A549 (cell line): ENCODE measurements around the gene NR5A2. TPM values are rescaled to one million over a fixed set of nuclear protein-coding genes. Genes with fewer than 3 reads are reported as not detected.
A peak's percentile ranks its signal among the peaks of the same experiment; 100 is the strongest.

Source experiments
- ATAC-seq, 2 experiments: fragments of 200-7000 bp in 1 of 2; fragments of >200 bp in 1 of 2; cut with Nextera tagmentation in 1 of 2; cut with Tn5 transposase in 1 of 2; 3 replicates each; pipeline versions ENCODE4 v1.8.0 to v1.9.1; 2018 to 2020; ENCODE audit warnings: mild to moderate bottlenecking in 1 of 2, moderate library complexity in 1 of 2
- CTCF ChIA-PET: fragments of 300-600 bp; sonication (Branson Sonifier 250); formaldehyde crosslinking; extraction: SDS; loops from one replicate; lab custom pipeline; 2021; ENCODE audit warnings: antibody characterized with exemption, inconsistent platforms; lab: Yijun Ruan, JAX
- POLR2A ChIA-PET: fragments of 350-600 bp; formaldehyde crosslinking; extraction: SDS; loops from one replicate; lab custom pipeline; 2021; ENCODE audit warnings: antibody characterized with exemption, inconsistent platforms; lab: Yijun Ruan, JAX
- DNase-seq, 2 experiments: peaks; one replicate each; pipeline versions ENCODE4 v3.0.0 to v3.0.0-alpha.2; 2011 to 2016; ENCODE audit warnings: low read depth in 1 of 2, low spot score in 1 of 2
- FAIRE-seq: peaks from 2 replicates; lab custom pipeline; 2011; peaks lifted over from hg19 to GRCh38; lab: Jason Lieb, UNC
- H3K27ac ChIP-seq, 2 experiments: fragments of >200 bp; sonication (Bioruptor Twin); formaldehyde crosslinking; 3 replicates each; pipeline ENCODE4 v1.5.1; 2016 to 2017
- H3K4me1 ChIP-seq: fragments of >200 bp; sonication (Bioruptor Twin); formaldehyde crosslinking; 3 replicates; pipeline ENCODE4 v1.6.1; 2016
- H3K4me2 ChIP-seq: fragments of >200 bp; sonication (Bioruptor Twin); formaldehyde crosslinking; 3 replicates; pipeline ENCODE4 v1.6.1; 2016
- H3K4me3 ChIP-seq: fragments of >200 bp; sonication (Bioruptor Twin); formaldehyde crosslinking; 3 replicates; pipeline ENCODE4 v1.5.1; 2016
- H3K9me3 ChIP-seq: fragments of >200 bp; sonication (Bioruptor Twin); formaldehyde crosslinking; 3 replicates; pipeline ENCODE4 v1.6.1; 2016
- BHLHE40 ChIP-seq: IDR thresholded peaks from 2 replicates; pipeline ENCODE4 v1.6.1; 2012; ENCODE audit warnings: low read depth, low read length, inconsistent platforms
- CEBPB ChIP-seq, 2 experiments: fragments of >200 bp in 1 of 2; sonication (Bioruptor Twin) in 1 of 2; formaldehyde crosslinking in 1 of 2; IDR thresholded peaks; 2 replicates each; pipeline ENCODE4 v1.6.1; 2012 to 2016
- CHD4 ChIP-seq: fragments of 200-600 bp; sonication (generic); IDR thresholded peaks from 2 replicates; pipeline ENCODE4 v1.6.1; 2016; ENCODE audit warnings: antibody characterized with exemption, mild to moderate bottlenecking, borderline replicate concordance
- EHMT2 ChIP-seq: fragments of 200-600 bp; sonication (generic); IDR thresholded peaks from 2 replicates; pipeline ENCODE4 v1.6.1; 2016; ENCODE audit warnings: antibody characterized with exemption, low read depth, mild to moderate bottlenecking, moderate library complexity
- EP300 ChIP-seq, 2 experiments: fragments of >200 bp; sonication (Bioruptor Twin); formaldehyde crosslinking; IDR thresholded peaks; 2 replicates in 1 of 2; 3 replicates in 1 of 2; pipeline ENCODE4 v1.6.1; 2016 to 2017
- FOSL2 ChIP-seq, 2 experiments: fragments of 450-650 bp in 1 of 2; fragments of >200 bp in 1 of 2; sonication (Bioruptor Twin) in 1 of 2; formaldehyde crosslinking; IDR thresholded peaks; 2 replicates each; pipeline versions ENCODE4 v1.5.0 to v1.6.1; 2016 to 2020; ENCODE audit warnings: mild to moderate bottlenecking in 1 of 2, moderate library complexity in 1 of 2
- GATA3 ChIP-seq: IDR thresholded peaks from 2 replicates; pipeline ENCODE4 v1.6.1; 2012; ENCODE audit warnings: borderline replicate concordance
- HOXB5 ChIP-seq: fragments of 250-450 bp; sonication (Bioruptor Pico); IDR thresholded peaks from 2 replicates; pipeline ENCODE4 v1.5.0; 2020; ENCODE audit warnings: mild to moderate bottlenecking, moderate library complexity
- JUN ChIP-seq, 2 experiments: fragments of >200 bp; sonication (Bioruptor Twin); formaldehyde crosslinking; IDR thresholded peaks; 2 replicates in 1 of 2; 3 replicates in 1 of 2; pipeline ENCODE4 v1.6.1; 2016 to 2017
- JUNB ChIP-seq: fragments of >200 bp; sonication (Bioruptor Twin); formaldehyde crosslinking; IDR thresholded peaks from 2 replicates; pipeline ENCODE4 v1.6.1; 2016
- KDM1A ChIP-seq: fragments of 200-600 bp; sonication (generic); IDR thresholded peaks from 2 replicates; pipeline ENCODE4 v1.6.1; 2016; ENCODE audit warnings: low read depth, mild to moderate bottlenecking
- PHF8 ChIP-seq: fragments of 200-600 bp; sonication (generic); IDR thresholded peaks from 2 replicates; pipeline ENCODE4 v1.6.1; 2016; ENCODE audit warnings: low read depth, mild to moderate bottlenecking, antibody characterized with exemption, moderate library complexity, borderline replicate concordance
- RAD21 ChIP-seq, 2 experiments: fragments of >200 bp in 1 of 2; sonication (Bioruptor Twin) in 1 of 2; formaldehyde crosslinking in 1 of 2; IDR thresholded peaks in 1 of 2; conservative IDR thresholded peaks in 1 of 2; 2 replicates in 1 of 2; 3 replicates in 1 of 2; pipeline ENCODE4 v1.6.1; 2012 to 2018; ENCODE audit warnings: inconsistent platforms in 1 of 2
- RCOR1 ChIP-seq: fragments of 150-350 bp; IDR thresholded peaks from 2 replicates; pipeline ENCODE4 v1.6.1; 2014; ENCODE audit warnings: antibody characterized with exemption, low read length, low read depth
- SMC3 ChIP-seq: fragments of >200 bp; sonication (Bioruptor Twin); formaldehyde crosslinking; IDR thresholded peaks from 3 replicates; pipeline ENCODE4 v1.6.1; 2018; ENCODE audit warnings: inconsistent platforms
- ZC3H11A ChIP-seq: fragments of 450-650 bp; IDR thresholded peaks from 2 replicates; pipeline ENCODE4 v1.6.1; 2014; ENCODE audit warnings: antibody characterized with exemption, mild to moderate bottlenecking
- ZFP36 ChIP-seq: fragments of 450-650 bp; IDR thresholded peaks from 2 replicates; pipeline ENCODE4 v1.6.1; 2014; ENCODE audit warnings: borderline replicate concordance; ENCODE audit not compliant: partially characterized antibody
- WGBS: methylation state at CpG from one replicate; pipeline ENCODE4 v1.1.6; 2017; ENCODE audit errors: missing lambda C conversion rate; 5-methylcytosine and 5-hydroxymethylcytosine counted together
- polyA plus RNA-seq, 4 experiments: library from polyadenylated mRNA; depleted of rRNA in 3 of 4; stranded (reverse); fragments of >200 nt; fragmentation: RNase III in 1 of 4; extraction: RNeasy Plus Mini Kit Qiagen cat#74134 plus additional on column Dnase treatment in 1 of 4; gene quantifications; 2 replicates in 3 of 4; 3 replicates in 1 of 4; pipeline ENCODE4 v1.2.3, GENCODE V29; 2011 to 2017
- TF ChIP-seq, protein P1 (sequence below): IDR thresholded peaks from 2 replicates; pipeline ENCODE4 v1.6.1; 2012
- TF ChIP-seq, protein P2 (sequence below): fragments of >200 bp; sonication (Bioruptor Twin); formaldehyde crosslinking; IDR thresholded peaks from 3 replicates; pipeline ENCODE4 v1.5.1; 2016

NR5A2 gene
- polyA plus RNA-seq, 2 of the 4 experiments (the other 2 are of a cell fraction), result 12.0 to 24.1 TPM

DNA sequence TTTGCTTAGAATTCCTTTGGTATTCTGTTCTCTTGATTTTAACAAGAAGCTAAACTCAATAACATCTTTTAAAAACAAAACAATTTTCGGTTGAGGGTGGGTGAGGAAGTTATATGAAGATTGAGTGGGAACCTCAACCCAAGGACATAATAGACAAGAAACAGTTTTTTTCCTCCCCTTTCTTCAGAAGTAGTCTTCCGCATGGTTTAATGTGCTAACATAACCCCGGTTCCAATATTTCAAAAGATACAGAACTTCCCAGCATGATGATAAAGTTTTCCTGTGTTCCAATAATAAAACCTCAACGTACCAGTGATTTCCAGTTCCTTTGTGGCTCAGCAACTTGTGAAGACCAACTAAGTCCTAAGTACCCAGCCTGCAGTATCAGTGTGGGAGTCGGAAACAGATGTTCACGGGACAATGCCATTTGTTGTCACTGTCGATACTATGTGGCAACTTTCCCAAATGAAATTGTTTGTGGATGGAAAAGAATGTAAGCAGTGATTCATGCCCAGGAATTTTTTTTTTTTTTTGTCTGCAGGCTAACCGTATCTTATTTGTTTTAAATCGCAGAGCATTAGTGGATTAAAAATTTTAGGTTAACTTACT lies 48.5 kb downstream of the NR5A2 start:
- Histone ChIP-seq H3K4me3 (peak overlapping the region; percentile 25; the same call in 2 of the 3 replicates), H3K9me3 (no peaks in the 10 kb centered on the region), H3K4me2 (peak overlapping the region; percentile 88), H3K4me1 (peaks cover 27% of the 10 kb centered on the region), H3K27ac (peak overlapping the region; percentile 63 to 76)
- FAIRE-seq (peak; percentile 95), ATAC-seq (peak; percentile 92 to 95), DNase-seq (peak; percentile 59 to 88)
- 3% methylated on average over 9 of the region's 9 CpGs for WGBS
- POLR2A ChIA-PET, result no interaction called here
- CTCF ChIA-PET, result interaction anchor here (0.7 kb wide), 1 partner anchor 27 kb away, joined by 3 read pairs; no protein-coding TSS in a partner anchor
- no peak for TF ChIP-seq CHD4
- peak; percentile 33 to 47; a peak in 1 of 5 replicates for TF ChIP-seq JUN (IDR thresholded peaks at IDR 0.05)
- TF ChIP-seq ZC3H11A, result no peak
- TF ChIP-seq SMC3, result 0 out of 3 replicates have a peak, but pooled peaks have one; percentile 27
- TF ChIP-seq ZFP36, result no peak
- TF ChIP-seq, protein P1, sequence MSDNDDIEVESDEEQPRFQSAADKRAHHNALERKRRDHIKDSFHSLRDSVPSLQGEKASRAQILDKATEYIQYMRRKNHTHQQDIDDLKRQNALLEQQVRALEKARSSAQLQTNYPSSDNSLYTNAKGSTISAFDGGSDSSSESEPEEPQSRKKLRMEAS, result peak; percentile 60
- peak in 1 of 2 experiments; percentile 44; a peak in 2 of 5 replicates for TF ChIP-seq RAD21 (conservative IDR thresholded peaks at IDR 0.05 in 1 of 2, IDR thresholded peaks at IDR 0.05 in 1 of 2)
- peak; percentile 83 for TF ChIP-seq JUNB
- TF ChIP-seq PHF8, result no peak
- peak; percentile 82 for TF ChIP-seq FOSL2 (IDR thresholded peaks at IDR 0.05)
- peak; percentile 94 for TF ChIP-seq FOSL2 (CRISPR knock-in tag; IDR thresholded peaks at IDR 0.05)
- no peak for TF ChIP-seq HOXB5 (CRISPR knock-in tag)
- TF ChIP-seq CEBPB (IDR thresholded peaks at IDR 0.05), result peak; percentile 73 to 94
- peak; percentile 39 to 47; a peak in 3 of 5 replicates for TF ChIP-seq EP300 (IDR thresholded peaks at IDR 0.05)
- peak; percentile 94 for TF ChIP-seq GATA3

- Histone ChIP-seq H3K9me3 (no peaks in the 10 kb centered on the region), H3K27ac (no peak overlapping the region), H3K4me1 (peaks cover 31% of the 10 kb centered on the region), H3K4me2 (no peak overlapping the region), H3K4me3 (no peak overlapping the region)
- no peak for FAIRE-seq
- CTCF ChIA-PET, result no interaction called here
- POLR2A ChIA-PET, result no interaction called here
- no peak for ATAC-seq
- no peak for DNase-seq
- TF ChIP-seq RCOR1 (no peak), CHD4 (no peak), BHLHE40 (no peak), KDM1A (no peak), EHMT2 (no peak), HOXB5 (CRISPR knock-in tag) (no peak)
- TF ChIP-seq, protein P2, sequence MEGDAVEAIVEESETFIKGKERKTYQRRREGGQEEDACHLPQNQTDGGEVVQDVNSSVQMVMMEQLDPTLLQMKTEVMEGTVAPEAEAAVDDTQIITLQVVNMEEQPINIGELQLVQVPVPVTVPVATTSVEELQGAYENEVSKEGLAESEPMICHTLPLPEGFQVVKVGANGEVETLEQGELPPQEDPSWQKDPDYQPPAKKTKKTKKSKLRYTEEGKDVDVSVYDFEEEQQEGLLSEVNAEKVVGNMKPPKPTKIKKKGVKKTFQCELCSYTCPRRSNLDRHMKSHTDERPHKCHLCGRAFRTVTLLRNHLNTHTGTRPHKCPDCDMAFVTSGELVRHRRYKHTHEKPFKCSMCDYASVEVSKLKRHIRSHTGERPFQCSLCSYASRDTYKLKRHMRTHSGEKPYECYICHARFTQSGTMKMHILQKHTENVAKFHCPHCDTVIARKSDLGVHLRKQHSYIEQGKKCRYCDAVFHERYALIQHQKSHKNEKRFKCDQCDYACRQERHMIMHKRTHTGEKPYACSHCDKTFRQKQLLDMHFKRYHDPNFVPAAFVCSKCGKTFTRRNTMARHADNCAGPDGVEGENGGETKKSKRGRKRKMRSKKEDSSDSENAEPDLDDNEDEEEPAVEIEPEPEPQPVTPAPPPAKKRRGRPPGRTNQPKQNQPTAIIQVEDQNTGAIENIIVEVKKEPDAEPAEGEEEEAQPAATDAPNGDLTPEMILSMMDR, result no peak
- WGBS, result 95% methylated on average over 8 of the region's 8 CpGs
Observed at GRCh38 chr1:200079232-200079940, 51.9 kb downstream of the NR5A2 start.
